GM21381 (cell line): ENCODE measurements around the gene IRX4.

ENCODE experiments used
- ATAC-seq: cut with Tn5 transposase; IDR thresholded peaks from one replicate; pipeline ENCODE4 v1.9.1; 2021; ENCODE audit warnings: mild to moderate bottlenecking, moderate library complexity; ENCODE audit not compliant: unreplicated experiment

Gene IRX4

GRCh38 chr5:1892685-1893445 is 10.1 kb upstream of the IRX4 start:
- no peak for ATAC-seq

- no peak for ATAC-seq
These were observed 9.5 kb upstream of the IRX4 start for GRCh38 chr5:1892211-1892610.

- no peak for ATAC-seq
These were observed 8.7 kb upstream of the IRX4 start for GRCh38 chr5:1891391-1891790.

GRCh38 chr5:1890296-1890695 is 7.6 kb upstream of the IRX4 start:
- no peak for ATAC-seq

- no peak for ATAC-seq
These were observed 6.8 kb upstream of the IRX4 start for GRCh38 chr5:1889321-1890065.

- ATAC-seq = no peak
These were observed 6.0 kb upstream of the IRX4 start for GRCh38 chr5:1888541-1889251.

GRCh38 chr5:1887588-1888360 is 5.0 kb upstream of the IRX4 start:
- no peak for ATAC-seq

GRCh38 chr5:1886846-1887587 is 4.3 kb upstream of the IRX4 start:
- ATAC-seq = no peak

- no peak for ATAC-seq
These were observed 3.4 kb upstream of the IRX4 start for GRCh38 chr5:1885868-1886845.

GRCh38 chr5:1885404-1885755 is 2.7 kb upstream of the IRX4 start:
- no peak for ATAC-seq

GRCh38 chr5:1884678-1885403 is 2.1 kb upstream of the IRX4 start:
- no peak for ATAC-seq

- ATAC-seq = no peak
These were observed 1.4 kb upstream of the IRX4 start for GRCh38 chr5:1883925-1884677.

GRCh38 chr5:1883120-1883924 is 597 bp upstream of the IRX4 start:
- ATAC-seq = no peak

- ATAC-seq = no peak
These were observed 891 bp downstream of the IRX4 start for GRCh38 chr5:1881731-1882336.

GRCh38 chr5:1881098-1881572 is 1.6 kb downstream of the IRX4 start:
- ATAC-seq = no peak

GRCh38 chr5:1880377-1881025 is 2.2 kb downstream of the IRX4 start:
- no peak for ATAC-seq
